Astrocyte (in vitro differentiated cells and primary cell): Measurements from ENCODE around the gene RABGGTA.

Experiments
- CTCF ChIP-seq: IDR thresholded peaks from 2 replicates; pipeline ENCODE4 v1.5.1; 2011; ENCODE audit warnings: low read depth, mild to moderate bottlenecking, inconsistent platforms, low read length, moderate library complexity; ENCODE audit not compliant: insufficient read depth
- EZH2 ChIP-seq: IDR thresholded peaks from 2 replicates; pipeline ENCODE4 v1.6.1; 2012; ENCODE audit warnings: mild to moderate bottlenecking, low read length, inconsistent platforms; ENCODE audit not compliant: insufficient read depth

- TF ChIP-seq CTCF, result no peak
- TF ChIP-seq EZH2, result no peak
These were observed 11.9 kb downstream of the RABGGTA start for GRCh38 chr14:24259282-24260025.
